GM23338 (cell line): ENCODE data around the gene HPS3. TPM values are rescaled to one million over a fixed set of nuclear protein-coding genes. Genes with fewer than 3 reads are reported as not detected.
"Not testable (repeated sequence)": the region's sequence is repeated elsewhere in the genome, so short reads cannot be mapped to it uniquely, and the experiment has no call there.

ENCODE experiments used
- ATAC-seq: fragments of 200-7000 bp; cut with Tn5 transposase; 3 replicates; pipeline ENCODE4 v1.9.1; 2020
- DNase-seq: peaks from one replicate; pipeline ENCODE4 v3.0.0-alpha.2; 2015; ENCODE audit warnings: low spot score
- H2AFZ ChIP-seq: fragments of 200-600 bp; sonication (generic); 2 replicates; pipeline ENCODE4 v1.8.0; 2016; ENCODE audit warnings: antibody characterized with exemption, mild to moderate bottlenecking, moderate library complexity
- H3F3A ChIP-seq: fragments of 200-600 bp; sonication (generic); replicated peaks from 2 replicates; pipeline ENCODE4 v1.8.0; 2017; ENCODE audit warnings: antibody characterized with exemption, mixed run types, low read depth
- H3K27ac ChIP-seq: fragments of 200-600 bp; sonication (generic); 2 replicates; pipeline ENCODE4 v1.6.1; 2016; ENCODE audit warnings: low read depth
- H3K27me3 ChIP-seq: fragments of 200-600 bp; sonication (generic); 2 replicates; pipeline ENCODE4 v1.8.0; 2016; ENCODE audit warnings: mild to moderate bottlenecking, mixed run types, moderate library complexity; ENCODE audit not compliant: insufficient read depth
- H3K36me3 ChIP-seq: fragments of 200-600 bp; sonication (generic); 2 replicates; pipeline ENCODE4 v1.8.0; 2016; ENCODE audit warnings: mild to moderate bottlenecking; ENCODE audit not compliant: insufficient read depth
- H3K4me1 ChIP-seq: fragments of 200-600 bp; sonication (generic); 2 replicates; pipeline ENCODE4 v1.8.0; 2016; ENCODE audit warnings: mild to moderate bottlenecking, moderate library complexity; ENCODE audit not compliant: insufficient read depth
- H3K4me2 ChIP-seq: fragments of 200-600 bp; sonication (generic); 2 replicates; pipeline ENCODE4 v1.7.1; 2017; ENCODE audit warnings: mixed run types
- H3K4me3 ChIP-seq: fragments of 200-600 bp; sonication (generic); 2 replicates; pipeline ENCODE4 v1.6.1; 2016; ENCODE audit warnings: mixed run types
- H3K79me2 ChIP-seq: fragments of 200-600 bp; sonication (generic); replicated peaks from 2 replicates; pipeline ENCODE4 v1.8.0; 2017; ENCODE audit warnings: mild to moderate bottlenecking; ENCODE audit not compliant: insufficient read depth
- H3K9me2 ChIP-seq: fragments of 200-600 bp; sonication (generic); 2 replicates; pipeline ENCODE4 v1.8.0; 2017; ENCODE audit not compliant: insufficient read depth
- H4K20me1 ChIP-seq: fragments of 200-600 bp; sonication (generic); replicated peaks from 2 replicates; pipeline ENCODE4 v1.8.0; 2017; ENCODE audit warnings: mild to moderate bottlenecking; ENCODE audit not compliant: insufficient read depth
- H3K27ac Mint-ChIP-seq: 2 replicates; pipeline ENCODE4 v1.8.0; 2020; ENCODE audit warnings: inconsistent platforms, mild to moderate bottlenecking, moderate library complexity, mixed read lengths
- H3K27me3 Mint-ChIP-seq: 3 replicates; pipeline ENCODE4 v1.8.0; 2022; ENCODE audit warnings: low read depth, mild to moderate bottlenecking, moderate library complexity, mixed read lengths, inconsistent platforms; ENCODE audit not compliant: insufficient read depth, poor library complexity
- H3K36me3 Mint-ChIP-seq: 3 replicates; pipeline ENCODE4 v1.8.0; 2021; ENCODE audit warnings: low read depth, mild to moderate bottlenecking, inconsistent platforms, moderate library complexity, mixed read lengths
- H3K4me1 Mint-ChIP-seq: 3 replicates; pipeline ENCODE4 v1.8.0; 2020; ENCODE audit warnings: mild to moderate bottlenecking, inconsistent platforms, mixed read lengths
- H3K4me3 Mint-ChIP-seq: 3 replicates; pipeline ENCODE4 v1.8.0; 2021; ENCODE audit warnings: moderate library complexity, mild to moderate bottlenecking, inconsistent platforms, mixed read lengths
- H3K9me3 Mint-ChIP-seq: 3 replicates; pipeline ENCODE4 v1.8.0; 2020; ENCODE audit warnings: moderate library complexity, mild to moderate bottlenecking, inconsistent platforms, mixed read lengths
- CREB1 ChIP-seq: fragments of 250-450 bp; sonication (Bioruptor Pico); IDR thresholded peaks from 2 replicates; pipeline ENCODE4 v1.5.0; 2020; ENCODE audit warnings: low read depth, mild to moderate bottlenecking, moderate library complexity
- CTCF ChIP-seq, 2 experiments: fragments of 200-600 bp in 1 of 2; sonication (generic) in 1 of 2; conservative IDR thresholded peaks; 2 replicates each; pipeline versions ENCODE4 v1.5.1 to v1.6.1; 2016 to 2017; ENCODE audit warnings: antibody characterized with exemption in 2 of 2, low read depth in 2 of 2, mild to moderate bottlenecking in 2 of 2, moderate library complexity in 1 of 2
- JUNB ChIP-seq: IDR thresholded peaks from one replicate; pipeline ENCODE4 v1.6.1; 2016; ENCODE audit warnings: antibody characterized with exemption; ENCODE audit not compliant: unreplicated experiment
- NANOG ChIP-seq: IDR thresholded peaks from 2 replicates; pipeline ENCODE4 v1.6.1; 2016; ENCODE audit warnings: antibody characterized with exemption, borderline replicate concordance
- ZNF114 ChIP-seq: fragments of 250-450 bp; sonication (Bioruptor Pico); IDR thresholded peaks from 2 replicates; pipeline ENCODE4 v1.5.0; 2020; ENCODE audit warnings: mild to moderate bottlenecking, moderate library complexity
- ZNF462 ChIP-seq: fragments of 250-450 bp; sonication (Bioruptor Pico); IDR thresholded peaks from 2 replicates; pipeline ENCODE4 v1.5.0; 2020; ENCODE audit warnings: mild to moderate bottlenecking, moderate library complexity
- polyA plus RNA-seq: library from polyadenylated mRNA; unstranded; fragments of >200 nt; fragmentation: Nextera tagmentation; extraction: Ambion mirVana; gene quantifications from 2 replicates; pipeline ENCODE4 v1.2.1, GENCODE V29; 2016
- total RNA-seq: library from RNA; depleted of rRNA; stranded (reverse); fragments of >200 nt; shearing (Covaris generic); gene quantifications from 2 replicates; pipeline ENCODE4 v1.2.3, GENCODE V29; 2014

The HPS3 gene
- total and polyA plus RNA-seq, 2 experiments from 2014 or later: 41.7 to 66.8 TPM

GRCh38 chr3:149195221-149195620 is 65.8 kb downstream of the HPS3 start (continued):
- TF ChIP-seq ZNF462 (CRISPR knock-in tag) (no peak), JUNB (no peak), CTCF (conservative IDR thresholded peaks at IDR 0.05; ENCODE audit: low read depth in 2 of 2) (no peak), ZNF114 (no peak)

DNA sequence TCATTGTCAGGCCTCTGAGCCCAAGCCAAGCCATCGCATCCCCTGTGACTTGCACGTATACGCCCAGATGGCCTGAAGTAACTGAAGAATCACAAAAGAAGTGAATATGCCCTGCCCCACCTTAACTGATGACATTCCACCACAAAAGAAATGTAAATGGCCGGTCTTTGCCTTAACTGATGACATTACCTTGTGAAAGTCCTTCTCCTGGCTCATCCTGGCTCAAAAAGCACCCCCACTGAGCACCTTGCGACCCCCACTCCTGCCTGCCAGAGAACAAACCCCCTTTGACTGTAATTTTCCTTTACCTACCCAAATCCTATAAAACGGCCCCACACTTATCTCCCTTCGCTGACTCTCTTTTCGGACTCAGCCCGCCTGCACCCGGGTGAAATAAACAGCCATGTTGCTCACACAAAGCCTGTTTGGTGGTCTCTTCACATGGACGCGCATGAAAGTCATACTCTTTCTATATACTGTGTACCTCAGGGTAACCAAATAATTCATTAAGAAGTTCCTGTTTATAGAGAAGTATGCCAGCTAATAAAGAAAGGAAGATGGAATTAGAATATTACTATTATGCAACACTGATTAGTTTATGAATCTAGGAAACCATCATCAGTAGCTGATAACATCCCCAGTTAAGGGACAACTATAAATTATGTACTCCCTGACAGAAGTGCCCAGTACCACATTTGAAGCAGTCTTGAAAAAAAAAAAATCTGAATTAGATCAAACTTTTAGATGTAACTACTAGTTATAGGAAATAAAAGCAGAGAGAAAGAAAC is 67.6 kb downstream of the HPS3 start:
- Mint-ChIP-seq H3K4me3 (peak overlapping the region; percentile 66), H3K27me3 (peaks cover 15% of the 10 kb centered on the region), H3K27ac (peak overlapping the region; percentile 98), H3K4me1 (peaks cover 67% of the 10 kb centered on the region)
- peak; percentile 39; the same call in 1 of the 2 replicates for TF ChIP-seq ZNF462 (CRISPR knock-in tag)
- peak; percentile 93 for TF ChIP-seq NANOG
- TF ChIP-seq CREB1: peak; percentile 64
- DNase-seq (peak; percentile 33), ATAC-seq (peak; percentile 18)
- not testable (repeated sequence) for H3K79me2 ChIP-seq, H3K27me3 ChIP-seq, H3K36me3 Mint-ChIP-seq, H3K9me3 Mint-ChIP-seq, H3F3A ChIP-seq, H3K9me2 ChIP-seq, H3K36me3 ChIP-seq, H2AFZ ChIP-seq, H4K20me1 ChIP-seq
- Histone ChIP-seq H3K27ac (peak overlapping the region; percentile 100), H3K4me1 (peaks cover 34% of the 10 kb centered on the region), H3K4me2 (peak overlapping the region; percentile 70), H3K4me3 (peak overlapping the region; percentile 40)
